AG10803 (cell line): Measurements from ENCODE around the gene PRRT1B.

Experiments
- DNase-seq: peaks from one replicate; pipeline ENCODE4 v3.0.0; 2010; ENCODE audit warnings: low read depth
- H3K4me3 ChIP-seq: 2 replicates; pipeline ENCODE4 v1.5.1; 2011; ENCODE audit warnings: mild to moderate bottlenecking, low read length, control low read depth
- TF ChIP-seq, protein P1 (sequence below): conservative IDR thresholded peaks from 2 replicates; pipeline ENCODE4 v1.5.1; 2011; ENCODE audit warnings: mild to moderate bottlenecking, low read length, control low read depth, inconsistent platforms

Gene PRRT1B

DNA sequence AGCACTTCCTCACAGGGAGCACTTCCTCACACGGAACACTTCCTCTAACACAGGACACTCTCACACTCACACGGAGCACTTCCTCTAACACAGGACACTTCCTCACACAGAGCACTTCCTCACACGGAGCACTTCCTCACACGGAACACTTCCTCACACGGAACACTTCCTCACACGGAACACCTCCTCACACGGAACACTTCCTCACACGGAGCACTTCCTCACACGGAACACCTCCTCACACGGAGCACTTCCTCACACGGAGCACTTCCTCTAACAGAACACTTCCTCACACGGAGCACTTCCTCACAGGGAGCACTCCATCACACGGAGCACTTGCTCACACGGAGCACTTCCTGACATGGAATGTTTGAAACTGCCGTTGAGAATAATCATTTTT lies 29.2 kb upstream of the PRRT1B start:
- no peak overlapping the region for H3K4me3 ChIP-seq
- no peak for DNase-seq
- TF ChIP-seq, protein P1, sequence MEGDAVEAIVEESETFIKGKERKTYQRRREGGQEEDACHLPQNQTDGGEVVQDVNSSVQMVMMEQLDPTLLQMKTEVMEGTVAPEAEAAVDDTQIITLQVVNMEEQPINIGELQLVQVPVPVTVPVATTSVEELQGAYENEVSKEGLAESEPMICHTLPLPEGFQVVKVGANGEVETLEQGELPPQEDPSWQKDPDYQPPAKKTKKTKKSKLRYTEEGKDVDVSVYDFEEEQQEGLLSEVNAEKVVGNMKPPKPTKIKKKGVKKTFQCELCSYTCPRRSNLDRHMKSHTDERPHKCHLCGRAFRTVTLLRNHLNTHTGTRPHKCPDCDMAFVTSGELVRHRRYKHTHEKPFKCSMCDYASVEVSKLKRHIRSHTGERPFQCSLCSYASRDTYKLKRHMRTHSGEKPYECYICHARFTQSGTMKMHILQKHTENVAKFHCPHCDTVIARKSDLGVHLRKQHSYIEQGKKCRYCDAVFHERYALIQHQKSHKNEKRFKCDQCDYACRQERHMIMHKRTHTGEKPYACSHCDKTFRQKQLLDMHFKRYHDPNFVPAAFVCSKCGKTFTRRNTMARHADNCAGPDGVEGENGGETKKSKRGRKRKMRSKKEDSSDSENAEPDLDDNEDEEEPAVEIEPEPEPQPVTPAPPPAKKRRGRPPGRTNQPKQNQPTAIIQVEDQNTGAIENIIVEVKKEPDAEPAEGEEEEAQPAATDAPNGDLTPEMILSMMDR, result no peak

- TF ChIP-seq, protein P1, result no peak
- DNase-seq, result no peak
- H3K4me3 ChIP-seq, result no peak overlapping the region
Observed at GRCh38 chr9:131516930-131517329, 28.4 kb upstream of the PRRT1B start.

DNA sequence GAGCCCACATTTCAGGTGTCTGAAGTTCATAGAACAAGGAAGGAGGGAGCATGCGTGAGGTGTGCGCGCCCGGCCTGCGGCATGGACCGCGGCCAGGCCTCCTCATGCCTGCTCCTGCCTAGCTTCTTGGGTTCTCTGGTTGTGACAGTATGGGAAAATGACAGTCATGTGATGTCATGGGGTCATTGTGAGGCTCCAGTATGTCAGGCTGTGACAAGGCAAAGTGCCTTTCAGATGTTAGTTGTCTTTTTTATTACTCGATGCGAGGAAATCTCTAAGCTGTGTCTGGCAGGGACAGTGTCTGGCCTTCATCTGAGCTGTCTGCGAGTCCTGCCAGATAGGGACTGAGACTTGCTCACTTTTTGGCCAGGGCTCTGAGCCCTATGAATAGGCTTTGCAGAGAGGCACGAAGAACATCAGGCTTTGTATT lies 27.5 kb upstream of the PRRT1B start:
- TF ChIP-seq, protein P1, result no peak
- DNase-seq, result no peak
- H3K4me3 ChIP-seq, result no peak overlapping the region

DNA sequence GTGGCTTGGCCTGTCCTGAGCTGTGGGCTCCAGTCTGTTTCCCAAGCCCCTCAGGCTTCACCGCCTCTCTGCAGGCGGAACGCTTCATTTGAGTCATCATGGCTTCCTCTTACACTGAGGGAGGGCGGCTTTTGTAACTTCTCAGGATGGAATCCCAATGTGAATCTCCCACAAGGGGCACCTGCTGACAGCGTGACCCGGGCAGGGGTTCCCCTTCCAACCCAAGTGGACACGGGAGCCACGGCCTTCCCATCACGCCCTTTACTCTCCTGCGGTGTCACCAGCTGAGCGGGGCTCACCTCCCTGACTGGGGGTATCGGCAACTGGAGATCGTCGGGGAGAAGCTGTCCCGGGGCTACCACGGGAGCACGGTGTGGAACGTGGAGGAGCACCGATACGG lies 26.8 kb upstream of the PRRT1B start:
- TF ChIP-seq, protein P1, result no peak
- DNase-seq, result no peak
- H3K4me3 ChIP-seq, result no peak overlapping the region

DNA sequence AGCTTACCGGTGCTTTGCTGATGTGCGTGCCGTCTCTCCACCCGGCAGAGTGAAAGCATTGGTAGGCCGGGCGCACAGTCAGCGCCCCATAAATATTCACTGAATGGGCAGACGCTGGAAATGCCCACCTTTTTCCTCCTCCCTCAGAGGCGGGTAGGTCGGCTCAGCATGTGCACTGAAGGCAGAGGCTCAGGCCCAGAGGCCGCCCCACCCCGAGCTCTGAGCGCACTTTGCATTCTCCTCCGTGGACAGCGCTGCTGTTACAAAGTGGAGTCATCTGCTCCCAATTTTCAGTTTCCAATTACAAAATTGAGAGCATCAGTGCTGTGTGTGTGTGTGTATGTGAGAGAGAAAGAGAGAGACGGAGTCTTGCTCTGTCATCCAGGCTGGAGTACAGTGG lies 24.8 kb upstream of the PRRT1B start:
- TF ChIP-seq, protein P1, result no peak
- H3K4me3 ChIP-seq, result no peak overlapping the region
- DNase-seq, result no peak

- DNase-seq, result no peak
- no peak overlapping the region for H3K4me3 ChIP-seq
- TF ChIP-seq, protein P1, result no peak
Observed at GRCh38 chr9:131521203-131521602, 24.1 kb upstream of the PRRT1B start.

DNA sequence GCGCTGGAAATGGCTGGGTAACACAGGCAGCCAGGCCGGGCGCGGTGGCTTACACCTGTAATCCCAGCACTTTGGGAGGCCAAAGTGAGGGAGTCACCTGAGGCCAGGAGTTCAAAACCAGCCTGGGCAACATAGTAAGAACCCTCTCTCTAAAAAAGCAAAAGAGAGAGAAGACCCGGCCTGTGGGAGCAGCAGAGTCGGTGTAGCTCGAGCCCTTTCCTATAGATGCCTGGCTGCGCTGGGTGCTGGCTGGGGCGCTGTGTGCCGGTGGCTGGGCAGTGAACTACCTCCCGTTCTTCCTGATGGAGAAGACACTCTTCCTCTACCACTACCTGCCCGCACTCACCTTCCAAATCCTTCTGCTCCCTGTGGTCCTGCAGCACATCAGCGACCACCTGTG lies 23.5 kb upstream of the PRRT1B start:
- no peak for DNase-seq
- H3K4me3 ChIP-seq, result no peak overlapping the region
- TF ChIP-seq, protein P1, result no peak
